Measurements from ENCODE around the gene INHBE.

The INHBE gene

GRCh38 chr12:57475271-57476161 is 20.4 kb downstream of the INHBE start:
- in situ Hi-C loops (cut with HindIII; ENCODE audit: low pct_unique_long_range_greater_than_20kb, low sequenced_read_pairs): no loop called here
- DNase-seq (ENCODE audit: low read depth in 1 of 2, low spot score in 1 of 2): no peak
- TF ChIP-seq JUND (IDR thresholded peaks at IDR 0.05; ENCODE audit: low read depth): no peak

GRCh38 chr12:57476162-57476992 is 21.3 kb downstream of the INHBE start:
- in situ Hi-C loops (cut with HindIII; ENCODE audit: low pct_unique_long_range_greater_than_20kb, low sequenced_read_pairs): no loop called here
- DNase-seq (ENCODE audit: low read depth in 1 of 2, low spot score in 1 of 2): no peak
- TF ChIP-seq JUND (IDR thresholded peaks at IDR 0.05; ENCODE audit: low read depth): no peak

GRCh38 chr12:57476993-57477709 is 22.0 kb downstream of the INHBE start:
- in situ Hi-C loops (cut with HindIII; ENCODE audit: low pct_unique_long_range_greater_than_20kb, low sequenced_read_pairs): no loop called here
- no peak for TF ChIP-seq JUND (IDR thresholded peaks at IDR 0.05; ENCODE audit: low read depth)
- no peak for DNase-seq (ENCODE audit: low read depth in 1 of 2, low spot score in 1 of 2)

GRCh38 chr12:57477710-57478681 is 22.9 kb downstream of the INHBE start:
- TF ChIP-seq JUND (IDR thresholded peaks at IDR 0.05; ENCODE audit: low read depth): no peak
- in situ Hi-C loops (cut with HindIII; ENCODE audit: low pct_unique_long_range_greater_than_20kb, low sequenced_read_pairs): no loop called here
- DNase-seq (ENCODE audit: low read depth in 1 of 2, low spot score in 1 of 2): no peak

GRCh38 chr12:57479043-57479375 is 23.9 kb downstream of the INHBE start:
- DNase-seq (ENCODE audit: low read depth in 1 of 2, low spot score in 1 of 2): no peak
- in situ Hi-C loops (cut with HindIII; ENCODE audit: low pct_unique_long_range_greater_than_20kb, low sequenced_read_pairs): no loop called here
- no peak for TF ChIP-seq JUND (IDR thresholded peaks at IDR 0.05; ENCODE audit: low read depth)

- DNase-seq (ENCODE audit: low read depth in 1 of 2, low spot score in 1 of 2): no peak
- in situ Hi-C loops (cut with HindIII; ENCODE audit: low pct_unique_long_range_greater_than_20kb, low sequenced_read_pairs): no loop called here
- TF ChIP-seq JUND (IDR thresholded peaks at IDR 0.05; ENCODE audit: low read depth): no peak
Observed at GRCh38 chr12:57479376-57480115, 24.4 kb downstream of the INHBE start, which contains the start of gene ARHGAP9. Gene ARHGAP9 (minus strand): TSS chr12:57479866. CDS start chr12:57479406, 460 bp downstream.

- no peak for DNase-seq (ENCODE audit: low read depth in 1 of 2, low spot score in 1 of 2)
- in situ Hi-C loops (cut with HindIII; ENCODE audit: low pct_unique_long_range_greater_than_20kb, low sequenced_read_pairs): no loop called here
- TF ChIP-seq JUND (IDR thresholded peaks at IDR 0.05; ENCODE audit: low read depth): no peak
Observed at GRCh38 chr12:57481671-57482070, 26.6 kb downstream of the INHBE start.

GRCh38 chr12:57483466-57483865 is 28.4 kb downstream of the INHBE start:
- DNase-seq (ENCODE audit: low read depth in 1 of 2, low spot score in 1 of 2): no peak
- in situ Hi-C loops (cut with HindIII; ENCODE audit: low pct_unique_long_range_greater_than_20kb, low sequenced_read_pairs): no loop called here
- TF ChIP-seq JUND (IDR thresholded peaks at IDR 0.05; ENCODE audit: low read depth): no peak

GRCh38 chr12:57485695-57486094 is 30.6 kb downstream of the INHBE start:
- DNase-seq (ENCODE audit: low read depth in 1 of 2, low spot score in 1 of 2): no peak
- in situ Hi-C loops (cut with HindIII; ENCODE audit: low pct_unique_long_range_greater_than_20kb, low sequenced_read_pairs): no loop called here
- TF ChIP-seq JUND (IDR thresholded peaks at IDR 0.05; ENCODE audit: low read depth): no peak

GRCh38 chr12:57487055-57487596 is 32.0 kb downstream of the INHBE start:
- no peak for TF ChIP-seq JUND (IDR thresholded peaks at IDR 0.05; ENCODE audit: low read depth)
- in situ Hi-C loops (cut with HindIII; ENCODE audit: low pct_unique_long_range_greater_than_20kb, low sequenced_read_pairs): no loop called here
- no peak for DNase-seq (ENCODE audit: low read depth in 1 of 2, low spot score in 1 of 2)

All from T47D (cell line).